Stimulated activated CD4-positive, alpha-beta T cell treated with anti-CD3 and anti-CD28 coated beads, Interleukin-4, amount 100 ng/mL, for 1 hour (primary cell): ENCODE measurements around the gene SLC3A2.
A peak's percentile ranks its signal among the peaks of the same experiment; 100 is the strongest.

ENCODE experiments used
- DNase-seq: peaks from one replicate; pipeline ENCODE4 v3.0.0-alpha.2; 2020

The SLC3A2 gene

DNA sequence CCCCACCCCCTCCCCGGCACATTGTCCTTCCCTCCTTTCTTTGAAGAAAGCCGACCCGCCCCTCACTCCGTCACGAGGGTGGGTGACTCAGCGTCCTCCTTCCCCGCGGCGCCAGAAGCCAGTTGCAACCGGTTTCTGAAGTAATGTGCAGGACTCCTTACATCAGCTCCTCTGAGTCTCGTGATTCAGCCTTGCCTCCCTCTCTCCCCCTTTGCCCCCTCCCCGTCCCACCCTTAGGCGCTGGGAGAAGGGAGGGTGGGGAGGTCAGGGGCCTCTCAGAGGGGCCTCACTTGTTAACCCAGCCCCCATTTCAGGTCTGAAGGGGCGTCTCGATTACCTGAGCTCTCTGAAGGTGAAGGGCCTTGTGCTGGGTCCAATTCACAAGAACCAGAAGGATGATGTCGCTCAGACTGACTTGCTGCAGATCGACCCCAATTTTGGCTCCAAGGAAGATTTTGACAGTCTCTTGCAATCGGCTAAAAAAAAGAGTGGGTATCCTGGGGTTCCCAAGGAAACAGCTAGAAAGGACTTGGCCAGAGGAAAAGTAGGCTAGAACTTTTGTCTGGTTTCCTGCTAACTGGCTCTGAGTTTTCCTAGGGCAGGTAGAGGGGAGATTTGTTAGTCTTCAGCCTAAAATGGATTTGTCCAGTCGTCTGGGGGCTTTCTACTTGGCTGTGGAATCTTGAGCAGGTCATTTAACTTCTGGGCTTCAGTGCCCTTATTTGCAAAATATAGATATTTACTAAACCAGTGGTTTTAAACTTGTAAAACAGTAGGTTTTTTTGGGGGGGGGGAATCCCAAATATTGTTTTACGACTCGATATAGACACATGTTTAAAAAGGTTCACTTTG, 1.1 kb downstream of the SLC3A2 start:
- peak; percentile 93 for DNase-seq

DNA sequence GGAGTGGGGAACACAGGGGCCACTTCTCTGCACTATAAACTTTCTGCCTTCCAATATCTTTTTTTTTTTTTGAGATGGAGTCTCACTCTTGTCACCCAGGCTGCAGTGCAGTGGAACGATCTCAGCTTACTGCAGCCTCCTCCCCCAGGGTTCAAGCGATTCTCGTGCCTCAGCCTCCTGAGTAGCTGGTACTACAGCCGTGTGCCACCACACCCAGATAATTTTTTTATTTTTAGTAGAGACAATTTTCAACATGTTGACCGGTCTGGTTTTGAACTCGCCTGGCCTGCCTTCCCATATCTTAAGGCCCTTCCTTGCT, 1.7 kb downstream of the SLC3A2 start:
- DNase-seq = no peak

DNA sequence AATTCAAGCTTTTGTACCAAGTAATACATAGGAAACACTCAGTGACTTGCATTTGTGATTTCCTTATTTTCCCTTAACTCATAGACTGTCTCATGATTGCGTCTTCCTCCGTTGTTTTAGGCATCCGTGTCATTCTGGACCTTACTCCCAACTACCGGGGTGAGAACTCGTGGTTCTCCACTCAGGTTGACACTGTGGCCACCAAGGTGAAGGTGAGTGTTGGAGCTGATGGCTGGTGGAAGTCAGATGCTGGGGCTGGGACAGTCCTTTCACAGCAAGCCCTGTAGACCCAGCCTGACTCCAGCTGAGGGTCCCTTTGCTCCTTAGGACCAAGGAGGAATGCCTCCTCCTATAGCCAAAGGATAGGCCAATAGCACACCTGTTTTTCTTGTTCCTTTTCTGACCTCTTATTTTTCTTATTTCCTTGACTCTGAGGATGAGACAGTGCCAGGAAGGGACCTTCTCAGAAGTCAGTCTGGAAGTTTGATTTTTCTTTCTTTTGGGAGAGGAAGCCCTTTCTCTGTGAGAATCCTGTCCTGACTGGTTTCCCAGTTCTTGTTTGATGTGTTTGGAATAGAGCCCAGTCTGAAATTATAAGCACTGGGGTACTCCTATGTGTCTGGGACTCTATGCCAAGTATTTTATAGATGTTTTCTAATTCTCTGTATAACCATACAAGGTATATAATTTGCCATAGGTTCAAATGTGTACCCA, 2.2 kb downstream of the SLC3A2 start:
- no peak for DNase-seq

DNA sequence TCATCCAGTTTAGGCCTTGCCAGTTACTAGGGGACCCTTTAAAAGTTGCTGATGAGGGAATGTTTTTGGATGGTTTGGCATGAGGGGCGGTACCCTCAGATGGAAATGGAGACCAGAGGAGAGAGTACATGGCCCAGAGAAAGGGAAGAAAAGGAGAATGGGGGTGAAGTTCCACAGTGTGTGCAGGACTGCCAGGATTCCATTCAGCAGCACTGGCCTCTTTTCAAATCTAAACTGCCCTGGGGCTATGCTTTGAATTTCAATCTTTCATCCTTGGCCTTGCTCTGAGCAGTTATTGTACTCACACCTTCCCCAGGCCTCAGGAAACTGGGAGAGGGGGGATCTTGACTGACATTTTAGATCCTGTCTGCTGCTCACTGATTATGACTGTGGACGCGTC, 3.0 kb downstream of the SLC3A2 start:
- DNase-seq = no peak

DNA sequence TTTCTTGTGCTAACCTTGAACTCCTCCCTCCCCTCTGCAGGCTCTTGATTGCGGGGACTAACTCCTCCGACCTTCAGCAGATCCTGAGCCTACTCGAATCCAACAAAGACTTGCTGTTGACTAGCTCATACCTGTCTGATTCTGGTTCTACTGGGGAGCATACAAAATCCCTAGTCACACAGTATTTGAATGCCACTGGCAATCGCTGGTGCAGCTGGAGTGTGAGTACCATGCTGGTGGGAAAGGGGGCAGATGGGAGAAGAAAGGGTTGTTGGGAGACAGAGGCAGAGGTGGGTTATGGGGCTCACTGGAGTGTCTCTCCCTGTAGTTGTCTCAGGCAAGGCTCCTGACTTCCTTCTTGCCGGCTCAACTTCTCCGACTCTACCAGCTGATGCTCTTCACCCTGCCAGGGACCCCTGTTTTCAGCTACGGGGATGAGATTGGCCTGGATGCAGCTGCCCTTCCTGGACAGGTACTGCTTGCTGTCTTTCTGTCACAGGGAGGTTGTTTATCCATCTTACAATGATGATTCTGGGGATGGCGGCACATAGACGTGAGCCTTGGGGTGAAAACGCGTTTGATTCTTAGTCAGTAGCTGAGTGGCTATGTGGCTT, 4.5 kb downstream of the SLC3A2 start:
- DNase-seq = no peak

DNA sequence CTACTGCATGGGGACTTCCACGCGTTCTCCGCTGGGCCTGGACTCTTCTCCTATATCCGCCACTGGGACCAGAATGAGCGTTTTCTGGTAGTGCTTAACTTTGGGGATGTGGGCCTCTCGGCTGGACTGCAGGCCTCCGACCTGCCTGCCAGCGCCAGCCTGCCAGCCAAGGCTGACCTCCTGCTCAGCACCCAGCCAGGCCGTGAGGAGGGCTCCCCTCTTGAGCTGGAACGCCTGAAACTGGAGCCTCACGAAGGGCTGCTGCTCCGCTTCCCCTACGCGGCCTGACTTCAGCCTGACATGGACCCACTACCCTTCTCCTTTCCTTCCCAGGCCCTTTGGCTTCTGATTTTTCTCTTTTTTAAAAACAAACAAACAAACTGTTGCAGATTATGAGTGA, 7.7 kb downstream of the SLC3A2 start:
- DNase-seq = no peak

DNA sequence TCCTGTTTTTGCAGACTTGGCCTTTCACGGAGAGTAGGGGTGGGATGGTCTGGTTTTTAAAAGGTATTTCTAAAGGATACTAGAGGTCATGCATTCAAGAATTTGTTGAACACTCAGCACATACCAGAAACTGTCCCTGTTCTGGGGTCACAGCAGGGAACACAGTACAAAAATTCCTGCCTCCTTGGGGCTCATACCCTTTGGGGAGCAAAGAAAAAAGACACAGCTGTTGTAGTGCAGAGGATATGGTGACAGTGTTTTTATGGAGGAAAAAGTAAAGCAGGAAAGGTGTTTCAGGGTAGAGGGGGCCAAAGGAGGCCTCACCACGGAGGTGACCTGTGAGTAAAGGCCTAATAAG, 8.4 kb downstream of the SLC3A2 start:
- no peak for DNase-seq

DNA sequence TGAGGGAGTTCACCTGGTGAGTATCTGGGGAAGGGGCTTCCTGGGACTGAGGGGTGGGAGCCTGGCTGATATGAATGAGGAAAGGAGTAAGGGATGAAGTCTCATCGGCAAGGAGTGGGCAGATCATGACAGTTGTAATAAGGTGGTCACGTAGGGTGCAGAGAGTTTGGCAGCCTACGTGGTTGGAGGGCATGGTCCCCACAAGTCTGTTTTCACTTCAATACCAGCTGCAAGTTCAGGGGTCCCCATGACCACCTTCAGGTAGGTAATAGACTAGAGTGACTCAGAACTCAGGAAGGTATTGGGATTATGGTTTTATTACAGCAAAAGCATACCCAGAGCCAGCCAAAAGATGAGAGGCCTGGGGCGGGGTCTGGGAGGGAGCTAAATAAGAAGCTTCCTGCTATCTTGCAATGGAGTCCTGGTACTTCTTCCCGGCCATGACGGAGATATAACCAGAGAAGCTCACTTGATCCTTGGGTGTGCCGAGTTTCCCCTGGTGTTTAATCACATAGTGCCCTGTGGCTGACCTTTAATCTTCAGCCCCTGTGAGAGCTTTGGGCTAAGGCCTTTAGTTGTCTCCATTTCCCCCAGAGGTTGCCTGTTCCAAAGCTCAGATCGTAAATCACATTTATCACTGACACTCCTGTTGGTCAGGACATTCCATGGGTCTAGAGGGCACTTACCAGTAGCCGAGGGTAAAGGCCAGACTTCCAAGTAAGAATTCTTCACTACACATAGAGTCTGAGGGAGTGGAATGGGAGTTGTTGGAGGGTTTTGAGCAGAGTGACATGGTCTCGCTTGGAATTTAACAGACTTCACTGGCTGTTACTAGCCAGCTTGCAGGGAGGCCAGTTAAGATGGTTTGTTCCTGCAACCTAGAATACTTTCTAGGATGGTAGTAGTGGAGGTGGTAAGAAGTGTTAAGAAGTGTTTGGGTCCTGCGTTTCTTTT, 9.1 kb downstream of the SLC3A2 start:
- DNase-seq = no peak

DNA sequence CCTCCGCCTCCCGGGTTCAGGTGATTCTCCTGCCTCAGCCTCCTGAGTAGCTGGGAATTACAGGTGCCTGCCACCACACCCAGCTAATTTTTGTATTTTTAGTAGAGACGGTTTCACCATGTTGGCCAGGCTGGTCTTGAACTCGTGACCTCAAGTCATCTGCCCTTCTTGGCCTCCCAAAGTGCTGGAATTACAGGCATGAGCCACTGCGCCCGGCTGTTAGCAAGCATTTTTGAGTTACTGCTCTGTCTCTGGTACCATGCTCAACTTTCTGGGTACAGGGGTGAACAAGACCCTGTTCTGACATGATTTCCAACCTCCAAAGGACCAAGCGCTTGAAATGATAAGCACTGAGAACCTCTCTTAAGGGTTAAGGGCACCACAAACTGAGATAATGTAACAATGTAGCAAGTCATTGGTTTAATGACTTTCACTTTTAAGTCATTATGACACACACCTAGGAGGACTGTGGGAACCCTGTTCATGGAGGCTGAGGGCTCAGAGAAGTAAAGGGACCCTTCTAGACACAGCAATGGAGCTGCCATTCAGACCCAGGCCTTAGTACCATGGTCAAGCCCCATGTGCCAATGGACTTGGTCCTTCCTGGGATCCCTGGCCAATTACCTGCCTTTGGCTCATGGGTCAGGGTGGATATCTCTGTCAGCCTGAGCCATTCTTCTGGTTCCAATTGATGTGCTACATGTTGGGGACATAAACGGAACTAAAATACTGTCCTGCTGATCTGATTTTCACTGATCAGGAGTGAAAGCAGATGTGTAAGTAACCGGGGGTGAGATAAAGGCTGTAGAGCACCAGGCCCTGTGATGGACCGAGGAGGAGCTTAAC, 11.6 kb downstream of the SLC3A2 start:
- DNase-seq = no peak

DNA sequence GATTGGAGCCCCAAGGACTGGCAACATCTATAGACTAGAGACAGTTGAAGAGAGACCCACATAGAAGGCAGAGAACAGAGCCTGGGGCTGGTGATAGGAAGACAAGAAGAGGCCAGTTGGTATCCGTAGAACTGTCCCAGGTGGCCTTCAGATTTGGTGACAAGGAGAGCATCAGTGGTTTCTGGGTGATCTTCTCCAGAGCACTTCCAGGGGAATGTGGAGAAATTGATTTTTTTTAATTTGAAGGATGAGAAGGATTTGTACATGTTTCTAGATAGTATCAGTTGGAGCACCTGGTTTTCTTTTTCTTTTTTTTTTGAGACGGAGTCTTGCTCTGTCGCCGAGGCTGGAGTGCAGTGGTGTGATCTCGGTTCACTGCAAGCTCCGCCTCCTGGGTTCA, 14.8 kb downstream of the SLC3A2 start:
- no peak for DNase-seq

DNA sequence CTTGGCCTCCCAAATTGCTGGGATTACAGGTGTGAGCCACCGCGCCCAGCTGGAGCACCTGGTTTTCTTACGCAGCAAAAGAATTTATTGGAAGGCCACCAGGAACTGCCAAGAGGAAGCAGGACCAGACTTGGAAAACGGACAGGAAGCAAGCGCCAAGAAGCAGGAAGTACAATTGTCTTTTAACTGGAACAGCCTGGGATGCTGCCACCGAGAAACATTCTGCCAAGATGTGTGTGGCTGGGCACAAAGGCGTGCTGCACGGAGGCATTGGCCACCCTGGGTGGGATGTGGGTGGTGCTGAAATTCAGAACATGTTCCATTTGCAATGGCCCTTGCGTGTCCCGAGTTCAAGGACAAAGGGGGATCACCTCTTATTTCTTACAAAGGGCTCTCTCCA, 15.4 kb downstream of the SLC3A2 start:
- no peak for DNase-seq

DNA sequence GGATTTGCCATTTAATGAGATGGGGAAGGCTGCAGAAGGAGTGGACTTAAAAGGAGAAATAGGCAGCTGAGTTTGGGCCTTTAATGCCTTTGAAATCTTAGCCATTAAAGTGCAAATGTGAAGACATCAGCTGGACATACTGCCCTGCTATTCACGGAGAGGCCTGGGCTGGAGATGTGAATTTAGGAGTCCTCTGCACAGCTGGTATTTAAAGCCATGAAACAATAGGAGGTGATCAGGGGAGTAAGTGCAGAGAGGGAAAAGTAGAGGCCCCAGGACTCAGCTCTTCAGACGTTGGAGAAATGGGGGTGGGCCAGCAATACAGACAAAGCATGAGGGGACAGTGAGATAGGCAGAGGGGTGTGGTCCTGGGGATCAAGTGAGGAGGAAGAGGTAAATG, 16.6 kb downstream of the SLC3A2 start:
- no peak for DNase-seq

DNA sequence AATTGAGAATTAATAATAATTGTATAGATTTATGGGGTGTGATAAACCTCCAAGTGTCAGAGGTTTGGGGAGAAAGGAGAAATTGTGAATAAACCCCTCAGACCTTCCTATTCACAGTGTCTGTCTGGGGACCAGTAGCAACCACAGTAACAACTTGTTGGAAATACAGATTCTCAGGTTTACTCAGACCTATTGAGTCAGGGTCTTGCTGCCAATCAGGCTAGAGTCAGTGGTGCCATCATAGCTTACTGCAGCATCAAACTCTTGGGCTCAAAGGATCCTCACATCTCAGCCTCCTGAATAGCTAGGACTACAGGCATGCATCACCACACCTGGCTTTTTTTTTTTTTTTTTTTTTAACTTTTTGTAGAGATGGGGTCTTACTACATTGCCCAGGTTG, 17.3 kb downstream of the SLC3A2 start:
- no peak for DNase-seq

DNA sequence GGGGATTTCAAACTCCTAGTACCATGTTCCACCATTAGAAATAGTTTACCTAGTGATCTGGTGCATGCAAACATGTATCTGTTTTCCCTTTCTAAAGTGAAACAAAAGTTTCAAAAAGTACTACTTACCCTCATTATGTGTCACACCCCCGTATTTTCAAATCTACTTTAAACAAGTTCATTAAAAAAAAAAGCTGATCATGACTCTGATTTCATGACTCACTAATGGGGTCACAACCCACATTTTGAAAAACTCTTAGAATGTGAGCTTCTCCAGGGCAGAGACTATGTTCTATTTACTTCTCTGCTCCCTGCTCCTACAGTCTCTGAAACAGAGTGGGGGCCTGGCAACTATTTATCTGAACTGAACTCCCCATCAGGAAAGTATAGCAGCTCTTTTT, 22.2 kb downstream of the SLC3A2 start:
- no peak for DNase-seq

DNA sequence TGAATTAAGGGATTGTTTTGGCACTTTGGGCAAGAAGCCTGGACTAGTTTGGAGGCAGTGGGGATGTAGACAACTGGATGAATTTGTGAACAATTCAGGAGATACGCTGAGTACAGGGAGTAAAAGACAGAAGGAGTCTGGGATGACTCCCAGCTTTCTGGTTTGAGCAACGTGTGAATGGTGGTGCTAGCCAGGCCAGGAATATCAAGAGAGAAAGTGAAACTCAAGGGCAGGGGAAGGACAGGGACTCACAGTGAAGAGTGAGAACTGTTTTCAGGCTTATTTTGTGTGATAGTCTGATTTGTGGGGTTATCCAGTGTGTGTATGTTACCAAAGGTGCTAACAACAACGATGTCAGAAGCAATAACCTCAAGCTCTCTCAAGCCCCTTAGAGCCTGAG, 24.6 kb downstream of the SLC3A2 start:
- no peak for DNase-seq

DNA sequence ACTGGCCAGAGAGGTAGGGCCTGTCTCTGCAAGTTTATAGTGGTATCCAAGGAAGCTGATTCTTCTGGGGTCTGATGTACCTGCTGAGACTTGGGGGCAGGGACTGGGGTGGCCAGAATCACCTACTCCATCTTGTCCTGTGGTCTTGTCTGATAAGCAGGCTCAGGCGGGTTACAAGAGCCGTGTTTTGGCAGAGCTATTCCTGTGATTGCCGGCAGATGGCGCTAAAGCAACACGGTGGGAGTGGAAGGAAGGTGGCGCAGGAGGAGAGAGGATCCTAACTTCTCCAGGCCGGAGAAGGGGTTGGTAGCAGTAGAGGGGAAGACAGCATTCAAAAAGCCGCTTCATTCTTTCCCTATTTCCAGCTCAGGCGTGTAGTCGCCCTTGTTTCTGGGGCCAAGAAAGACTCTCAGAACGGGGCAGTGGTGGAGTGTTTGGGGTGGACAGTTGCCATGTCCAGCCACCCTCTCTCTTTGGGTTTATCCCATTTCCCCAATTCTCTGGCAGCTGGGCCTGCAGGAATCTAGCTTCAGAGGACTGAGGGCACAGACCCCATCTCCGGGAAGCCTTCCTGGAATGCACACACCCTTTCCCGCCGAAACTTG, 25.3 kb downstream of the SLC3A2 start:
- DNase-seq = peak; percentile 78

DNA sequence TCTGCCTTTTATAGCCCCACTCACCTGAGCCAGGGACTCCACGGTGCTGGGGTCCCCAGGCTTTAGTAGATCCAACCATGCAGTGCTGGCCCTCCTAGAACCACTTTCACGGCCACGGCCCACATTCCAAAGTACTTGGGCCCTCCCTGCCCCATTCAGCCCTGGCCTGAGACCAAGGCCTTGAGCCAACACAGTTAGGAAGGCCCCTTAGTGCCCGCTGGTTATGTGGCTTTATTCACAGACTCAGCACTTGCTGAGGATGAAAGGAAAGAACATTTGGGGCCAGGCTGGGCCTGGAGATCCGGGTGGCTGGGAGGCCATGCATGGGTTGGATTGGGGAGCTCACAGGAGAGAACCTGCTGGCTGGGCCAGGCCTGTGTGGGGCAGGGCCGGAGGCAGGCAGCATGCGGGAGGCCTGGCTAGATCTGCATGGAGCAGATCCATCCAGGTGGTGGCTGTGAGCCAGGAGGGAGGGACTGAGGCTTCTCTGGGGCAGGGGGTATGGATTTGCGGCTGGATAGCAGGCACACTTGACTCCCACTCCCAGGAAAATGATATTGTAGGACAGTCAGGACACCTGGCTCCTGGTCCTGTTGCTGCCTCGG, 27.9 kb downstream of the SLC3A2 start:
- no peak for DNase-seq

DNA sequence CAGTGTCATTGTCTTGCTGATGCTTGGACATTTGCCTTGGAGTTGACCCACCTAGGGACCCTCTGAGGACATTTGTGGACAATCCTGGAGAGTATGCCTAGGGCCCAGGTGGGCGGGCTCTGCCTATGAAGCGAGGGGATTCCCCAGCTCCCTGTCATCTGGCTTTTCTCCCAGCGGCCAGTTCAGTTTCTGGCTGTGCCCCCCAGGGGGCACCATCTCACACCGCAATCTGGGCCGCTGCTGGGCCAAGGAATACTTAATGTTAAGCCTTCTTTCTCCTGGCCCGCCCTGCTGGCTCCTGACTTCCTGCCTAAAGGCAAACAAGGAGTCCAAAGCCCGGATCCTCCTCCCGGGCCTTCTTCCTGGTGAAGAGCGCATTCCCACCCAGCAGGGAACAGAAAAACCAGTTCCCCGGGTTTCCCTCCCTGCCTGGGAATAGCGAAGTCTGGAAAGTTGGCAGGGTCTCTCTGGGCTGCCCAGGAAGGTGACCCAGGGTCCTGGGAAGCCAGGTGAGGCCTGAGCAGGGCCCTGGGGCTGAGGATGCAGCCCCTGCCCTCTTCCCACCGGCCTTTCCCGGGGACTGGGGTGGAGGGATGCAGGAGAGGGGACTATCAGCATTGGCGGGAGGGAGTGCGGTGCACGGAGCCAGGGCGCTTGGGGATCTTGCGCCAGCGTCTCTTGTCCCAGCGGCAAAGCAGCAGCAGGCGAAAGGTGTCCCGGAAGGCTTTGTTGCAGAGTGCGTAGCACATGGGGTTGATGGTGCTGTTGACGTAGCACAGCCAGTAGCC, 28.6 kb downstream of the SLC3A2 start:
- no peak for DNase-seq

DNA sequence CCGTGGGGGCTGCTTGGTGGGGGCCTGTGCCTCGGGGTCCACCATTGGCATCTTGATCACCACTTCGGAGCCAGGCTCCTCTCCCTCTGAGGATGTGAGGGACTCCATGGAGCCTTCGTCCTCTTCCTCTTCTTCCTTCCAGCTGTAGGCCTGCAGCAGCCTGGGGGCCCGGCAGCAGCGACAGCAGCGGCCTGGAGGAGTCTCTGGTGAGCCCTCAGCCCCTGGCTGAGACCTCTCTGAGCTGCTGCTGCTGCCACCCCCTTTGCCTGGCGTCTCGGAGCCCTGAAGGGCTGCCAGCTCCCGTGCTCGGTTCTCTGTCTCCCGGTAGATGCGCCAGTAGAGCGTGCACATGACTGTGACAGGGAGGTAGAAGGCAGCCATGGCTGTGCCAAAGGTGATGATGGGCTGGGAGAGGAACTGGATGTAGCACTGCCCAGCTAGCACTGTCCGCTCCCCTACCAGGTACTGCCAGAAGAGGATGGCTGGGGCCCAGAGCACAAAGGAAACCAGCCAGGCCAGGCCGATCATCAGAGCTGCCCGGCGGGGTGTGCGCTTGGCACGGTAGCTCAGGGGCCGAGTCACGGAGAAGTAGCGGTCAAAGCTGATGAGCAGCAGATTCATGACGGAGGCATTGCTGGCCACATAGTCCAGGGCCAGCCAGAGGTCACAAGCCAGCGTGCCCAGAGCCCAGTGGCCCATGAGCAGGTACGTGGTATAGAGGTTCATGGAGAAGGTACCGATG, 29.6 kb downstream of the SLC3A2 start:
- DNase-seq = no peak
